Mesodermal cell (in vitro differentiated cells): ENCODE results near the gene SV2C.

Experiments
- H3K27ac ChIP-seq: 2 replicates; pipeline ENCODE4 v1.7.0; 2013; ENCODE audit warnings: mild to moderate bottlenecking, low read depth, low read length, moderate library complexity; ENCODE audit not compliant: severe bottlenecking
- H3K36me3 ChIP-seq: 2 replicates; pipeline ENCODE4 v1.7.1; 2013; ENCODE audit warnings: mild to moderate bottlenecking, low read length, moderate library complexity; ENCODE audit not compliant: control insufficient read depth, insufficient read depth
- H3K4me1 ChIP-seq: one replicate; pipeline ENCODE4 v1.7.1; 2013; ENCODE audit warnings: mild to moderate bottlenecking, low read length; ENCODE audit not compliant: insufficient read depth, control insufficient read depth, poor library complexity, severe bottlenecking
- H3K4me3 ChIP-seq: 2 replicates; pipeline ENCODE4 v1.7.0; 2013; ENCODE audit warnings: low read length, control low read depth, mild to moderate bottlenecking; ENCODE audit not compliant: insufficient read depth, poor library complexity, severe bottlenecking; ENCODE audit errors: extremely low read depth
- H3K9me3 ChIP-seq: 2 replicates; pipeline ENCODE4 v1.7.1; 2013; ENCODE audit warnings: mild to moderate bottlenecking, low read length, moderate library complexity; ENCODE audit not compliant: control insufficient read depth
- WGBS, 2 experiments: methylation state at CpG; one replicate each; pipeline ENCODE4 v1.1.5; 2013; ENCODE audit warnings: missing lambda C conversion rate in 2 of 2; ENCODE audit not compliant: insufficient coverage in 2 of 2; 5-methylcytosine and 5-hydroxymethylcytosine counted together

Gene SV2C

GRCh38 chr5:76190356-76190755 is 107.2 kb downstream of the SV2C start:
- H3K36me3 ChIP-seq: no peaks in the 10 kb centered on the region
- H3K27ac ChIP-seq: no peak overlapping the region
- peaks cover 4% of the 10 kb centered on the region for H3K9me3 ChIP-seq
- 73 to 88% methylated on average over 2 of the region's 3 CpGs for WGBS, 2 experiments
- no peak overlapping the region for H3K4me3 ChIP-seq
- H3K4me1 ChIP-seq: no peaks in the 10 kb centered on the region

GRCh38 chr5:76192837-76193236 is 109.7 kb downstream of the SV2C start:
- Histone ChIP-seq H3K9me3 (no peaks in the 10 kb centered on the region), H3K4me3 (no peak overlapping the region), H3K36me3 (no peaks in the 10 kb centered on the region), H3K4me1 (no peaks in the 10 kb centered on the region), H3K27ac (no peak overlapping the region)
- WGBS, 2 experiments: 70% methylated on average over 3 of the region's 5 CpGs; no CpG with 5 or more reads in 1 of the 2 experiments

- no peak overlapping the region for H3K4me3 ChIP-seq
- H3K9me3 ChIP-seq: no peaks in the 10 kb centered on the region
- no peak overlapping the region for H3K27ac ChIP-seq
- no peaks in the 10 kb centered on the region for H3K36me3 ChIP-seq
- no peaks in the 10 kb centered on the region for H3K4me1 ChIP-seq
Observed at GRCh38 chr5:76193635-76194034, 110.5 kb downstream of the SV2C start.

- peaks cover 2% of the 10 kb centered on the region for H3K4me1 ChIP-seq
- no peak overlapping the region for H3K4me3 ChIP-seq
- no peaks in the 10 kb centered on the region for H3K36me3 ChIP-seq
- WGBS, 2 experiments: 44% methylated on average over 1 of the region's 3 CpGs; no CpG with 5 or more reads in 1 of the 2 experiments
- no peaks in the 10 kb centered on the region for H3K9me3 ChIP-seq
- H3K27ac ChIP-seq: no peak overlapping the region
Observed at GRCh38 chr5:76194340-76194739, 111.2 kb downstream of the SV2C start.

- H3K4me3 ChIP-seq: no peak overlapping the region
- 90 to 95% methylated on average over 2 to 3 of the region's 3 CpGs for WGBS, 2 experiments
- no peak overlapping the region for H3K27ac ChIP-seq
- no peaks in the 10 kb centered on the region for H3K36me3 ChIP-seq
- H3K4me1 ChIP-seq: peaks cover 4% of the 10 kb centered on the region
- H3K9me3 ChIP-seq: no peaks in the 10 kb centered on the region
Observed at GRCh38 chr5:76196457-76196856, 113.3 kb downstream of the SV2C start.

- Histone ChIP-seq H3K4me3 (no peak overlapping the region), H3K36me3 (no peaks in the 10 kb centered on the region), H3K27ac (no peak overlapping the region), H3K4me1 (peaks cover 4% of the 10 kb centered on the region), H3K9me3 (no peaks in the 10 kb centered on the region)
- WGBS, 2 experiments: 73% methylated on average over 2 of the region's 2 CpGs; no CpG with 5 or more reads in 1 of the 2 experiments
Observed at GRCh38 chr5:76196886-76197489, 113.8 kb downstream of the SV2C start.

GRCh38 chr5:76197726-76198125 is 114.5 kb downstream of the SV2C start:
- WGBS, 2 experiments: 89 to 94% methylated on average over 3 of the region's 3 CpGs

GRCh38 chr5:76199336-76200318 is 116.4 kb downstream of the SV2C start:
- H3K27ac ChIP-seq: peak overlapping the region; percentile 11

More at GRCh38 chr5:76197726-76198125, 114.5 kb downstream of the SV2C start:
- no peaks in the 10 kb centered on the region for H3K36me3 ChIP-seq
- no peak overlapping the region for H3K4me3 ChIP-seq
- H3K27ac ChIP-seq: no peak overlapping the region
- no peaks in the 10 kb centered on the region for H3K9me3 ChIP-seq
- peaks cover 4% of the 10 kb centered on the region for H3K4me1 ChIP-seq

GRCh38 chr5:76202182-76202581 is 119.0 kb downstream of the SV2C start:
- no peaks in the 10 kb centered on the region for H3K36me3 ChIP-seq
- no peak overlapping the region for H3K4me3 ChIP-seq
- H3K4me1 ChIP-seq: peaks cover 4% of the 10 kb centered on the region
- 100% methylated on average over 2 of the region's 5 CpGs for WGBS, 2 experiments
- H3K27ac ChIP-seq: no peak overlapping the region
- H3K9me3 ChIP-seq: no peaks in the 10 kb centered on the region

More at GRCh38 chr5:76199336-76200318, 116.4 kb downstream of the SV2C start:
- peaks cover 4% of the 10 kb centered on the region for H3K4me1 ChIP-seq
- no peaks in the 10 kb centered on the region for H3K9me3 ChIP-seq
- WGBS, 2 experiments: 72 to 76% methylated on average over 4 to 5 of the region's 6 CpGs
- no peak overlapping the region for H3K4me3 ChIP-seq
- no peaks in the 10 kb centered on the region for H3K36me3 ChIP-seq

- Histone ChIP-seq H3K27ac (no peak overlapping the region), H3K9me3 (no peaks in the 10 kb centered on the region), H3K36me3 (no peaks in the 10 kb centered on the region), H3K4me3 (no peak overlapping the region), H3K4me1 (peaks cover 4% of the 10 kb centered on the region)
- no CpG with 5 or more reads among the region's 1 CpG for WGBS, 2 experiments
Observed at GRCh38 chr5:76204191-76204590, 121.0 kb downstream of the SV2C start.

- WGBS, 2 experiments: 44 to 56% methylated on average over 3 of the region's 3 CpGs
- no peaks in the 10 kb centered on the region for H3K36me3 ChIP-seq
- no peak overlapping the region for H3K27ac ChIP-seq
- H3K9me3 ChIP-seq: no peaks in the 10 kb centered on the region
- H3K4me1 ChIP-seq: no peaks in the 10 kb centered on the region
- no peak overlapping the region for H3K4me3 ChIP-seq
Observed at GRCh38 chr5:76204713-76205112, 121.5 kb downstream of the SV2C start.
